SK-N-SH treated with all-trans-retinoic acid at 6 μM for 48 hours (cell line): ENCODE measurements around the gene ROBO2.

Source experiments
- ARNTL ChIP-seq: fragments of 450-650 bp; formaldehyde crosslinking; IDR thresholded peaks from 2 replicates; pipeline ENCODE4 v1.5.0; 2020; ENCODE audit warnings: low read depth, mild to moderate bottlenecking, moderate library complexity, borderline replicate concordance
- CREB5 ChIP-seq: fragments of 250-450 bp; sonication (Bioruptor Pico); IDR thresholded peaks from 2 replicates; pipeline ENCODE4 v1.5.1; 2020; ENCODE audit warnings: low read depth, mild to moderate bottlenecking, moderate library complexity
- CSDC2 ChIP-seq: fragments of 250-450 bp; sonication (Bioruptor Pico); IDR thresholded peaks from 2 replicates; pipeline ENCODE4 v1.5.0; 2020; ENCODE audit warnings: mild to moderate bottlenecking, moderate library complexity
- ESRRG ChIP-seq: fragments of 250-450 bp; sonication (Bioruptor Pico); IDR thresholded peaks from 2 replicates; pipeline ENCODE4 v1.6.1; 2021; ENCODE audit warnings: mild to moderate bottlenecking
- ISL1 ChIP-seq: fragments of 250-450 bp; sonication (Bioruptor Pico); IDR thresholded peaks from 2 replicates; pipeline ENCODE4 v2.1.2; 2022; ENCODE audit warnings: mild to moderate bottlenecking, moderate library complexity
- RARB ChIP-seq: fragments of 250-450 bp; sonication (Bioruptor Pico); IDR thresholded peaks from 2 replicates; pipeline ENCODE4 v1.8.0; 2021; ENCODE audit warnings: mild to moderate bottlenecking, moderate library complexity
- TSHZ2 ChIP-seq: fragments of 250-450 bp; sonication (Bioruptor Pico); IDR thresholded peaks from 2 replicates; pipeline ENCODE4 v1.5.0; 2020; ENCODE audit warnings: mild to moderate bottlenecking, moderate library complexity
- ZFP3 ChIP-seq: fragments of 250-450 bp; sonication (Bioruptor Pico); IDR thresholded peaks from 2 replicates; pipeline ENCODE4 v1.5.0; 2020; ENCODE audit warnings: mild to moderate bottlenecking, moderate library complexity
- ZFP30 ChIP-seq: fragments of 450-650 bp; formaldehyde crosslinking; IDR thresholded peaks from 2 replicates; pipeline ENCODE4 v1.5.0; 2022; ENCODE audit warnings: mild to moderate bottlenecking, moderate library complexity

GRCh38 chr3:77084511-77084910, 44.6 kb downstream of the ROBO2 start:
- no peak for TF ChIP-seq CSDC2 (CRISPR knock-in tag)
- no peak for TF ChIP-seq CREB5
- TF ChIP-seq ZFP3 = no peak
- TF ChIP-seq TSHZ2 (CRISPR knock-in tag) = no peak
- no peak for TF ChIP-seq ARNTL (CRISPR knock-in tag)
- no peak for TF ChIP-seq ISL1 (CRISPR knock-in tag)
- TF ChIP-seq ZFP30 = no peak
- TF ChIP-seq ESRRG (CRISPR knock-in tag) = no peak
- TF ChIP-seq RARB = no peak
